Astrocyte of the spinal cord (primary cell): Measurements from ENCODE around the gene RHOJ.
A peak's percentile ranks its signal among the peaks of the same experiment; 100 is the strongest.

Source experiments
- DNase-seq: peaks from one replicate; pipeline ENCODE4 v3.0.0; 2011; ENCODE audit warnings: low read depth, low spot score
- H3K4me3 ChIP-seq: 2 replicates; pipeline ENCODE4 v1.5.1; 2011; ENCODE audit warnings: low read depth, mild to moderate bottlenecking, low read length, moderate library complexity
- CTCF ChIP-seq: IDR thresholded peaks from 2 replicates; pipeline ENCODE4 v1.5.1; 2012; ENCODE audit warnings: low read depth, mild to moderate bottlenecking, low read length, inconsistent platforms
- in situ Hi-C: cut with HindIII; loops from 2 replicates; pipeline ENCODE4 v1.10.0; 2017; ENCODE audit warnings: low sequenced_read_pairs

The RHOJ gene

GRCh38 chr14:63203015-63203414, 1.2 kb upstream of the RHOJ start:
- DNase-seq = no peak
- no peak for TF ChIP-seq CTCF
- no peak overlapping the region for H3K4me3 ChIP-seq
- in situ Hi-C loops = no loop called here

GRCh38 chr14:63203618-63204406, 431 bp upstream of the RHOJ start:
- peak; percentile 98 for DNase-seq
- in situ Hi-C loops = no loop called here

GRCh38 chr14:63205044-63205575, 867 bp downstream of the RHOJ start:
- DNase-seq = peak; percentile 39
- TF ChIP-seq CTCF = no peak
- peak overlapping the region; percentile 60 for H3K4me3 ChIP-seq
- in situ Hi-C loops = no loop called here

More at GRCh38 chr14:63203618-63204406, 431 bp upstream of the RHOJ start:
- peak; percentile 1 for TF ChIP-seq CTCF
- H3K4me3 ChIP-seq = peak overlapping the region; percentile 60

- in situ Hi-C loops = no loop called here
These were observed 1.6 kb downstream of the RHOJ start for GRCh38 chr14:63205866-63206265.

GRCh38 chr14:63209160-63209559, 4.9 kb downstream of the RHOJ start:
- no peak for TF ChIP-seq CTCF
- DNase-seq = no peak
- in situ Hi-C loops = no loop called here
- H3K4me3 ChIP-seq = no peak overlapping the region

More at GRCh38 chr14:63205866-63206265, 1.6 kb downstream of the RHOJ start:
- DNase-seq = peak; percentile 50
- peak overlapping the region; percentile 60 for H3K4me3 ChIP-seq
- TF ChIP-seq CTCF = no peak

- in situ Hi-C loops = no loop called here
- H3K4me3 ChIP-seq = no peak overlapping the region
- no peak for DNase-seq
- TF ChIP-seq CTCF = no peak
These were observed 6.6 kb downstream of the RHOJ start for GRCh38 chr14:63210812-63211211.
